H7 (cell line): Measurements from ENCODE around the gene TNIK. TPM values are rescaled to one million over a fixed set of nuclear protein-coding genes. Genes with fewer than 3 reads are reported as not detected.

Source experiments
- DNase-seq: peaks from one replicate; pipeline ENCODE4 v3.0.0; 2012
- H3K27me3 ChIP-seq: 2 replicates; pipeline ENCODE4 v1.6.0; 2011; ENCODE audit warnings: mild to moderate bottlenecking, low read length; ENCODE audit not compliant: control insufficient read depth, insufficient read depth
- H3K36me3 ChIP-seq: replicated peaks from 2 replicates; pipeline ENCODE4 v1.5.1; 2011; ENCODE audit warnings: low read length; ENCODE audit not compliant: control insufficient read depth, insufficient read depth
- H3K4me3 ChIP-seq: 2 replicates; pipeline ENCODE4 v1.5.1; 2011; ENCODE audit warnings: low read depth, mild to moderate bottlenecking, control low read depth, low read length, moderate library complexity; ENCODE audit not compliant: insufficient read depth
- total RNA-seq: library from RNA; depleted of rRNA; stranded (reverse); fragments of >200 nt; shearing (Covaris generic); gene quantifications from 2 replicates; pipeline ENCODE4 v1.2.3, GENCODE V29; 2014

TNIK gene
- total RNA-seq, 1 experiment from 2014 or later = 16.4 TPM

DNA sequence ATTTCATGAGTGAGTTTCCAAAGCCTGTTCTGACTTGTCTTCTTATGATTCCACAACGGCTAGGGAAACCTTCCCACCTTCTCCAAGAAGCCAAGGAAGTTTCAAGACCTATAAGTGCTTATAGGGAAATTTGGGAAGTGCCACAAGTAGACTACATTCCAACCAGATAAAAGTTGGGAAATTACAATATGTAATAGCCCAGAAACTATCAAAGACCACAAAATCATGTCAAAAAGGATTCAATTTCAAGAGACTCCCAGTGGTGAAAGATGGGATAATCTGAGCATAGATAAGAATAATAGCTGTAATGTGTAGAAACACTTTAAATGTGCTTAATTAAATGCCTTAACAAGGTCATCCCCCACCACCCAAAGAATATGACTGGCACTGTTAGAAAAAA, 264.5 kb downstream of the TNIK start:
- DNase-seq = no peak
- Histone ChIP-seq H3K27me3 (no peaks in the 10 kb centered on the region), H3K4me3 (no peak overlapping the region), H3K36me3 (no peaks in the 10 kb centered on the region)

- Histone ChIP-seq H3K36me3 (no peaks in the 10 kb centered on the region), H3K4me3 (no peak overlapping the region), H3K27me3 (no peaks in the 10 kb centered on the region)
- no peak for DNase-seq
Observed at GRCh38 chr3:171194965-171195364, 265.2 kb downstream of the TNIK start.

GRCh38 chr3:171193693-171194092, 266.5 kb downstream of the TNIK start:
- no peak for DNase-seq

DNA sequence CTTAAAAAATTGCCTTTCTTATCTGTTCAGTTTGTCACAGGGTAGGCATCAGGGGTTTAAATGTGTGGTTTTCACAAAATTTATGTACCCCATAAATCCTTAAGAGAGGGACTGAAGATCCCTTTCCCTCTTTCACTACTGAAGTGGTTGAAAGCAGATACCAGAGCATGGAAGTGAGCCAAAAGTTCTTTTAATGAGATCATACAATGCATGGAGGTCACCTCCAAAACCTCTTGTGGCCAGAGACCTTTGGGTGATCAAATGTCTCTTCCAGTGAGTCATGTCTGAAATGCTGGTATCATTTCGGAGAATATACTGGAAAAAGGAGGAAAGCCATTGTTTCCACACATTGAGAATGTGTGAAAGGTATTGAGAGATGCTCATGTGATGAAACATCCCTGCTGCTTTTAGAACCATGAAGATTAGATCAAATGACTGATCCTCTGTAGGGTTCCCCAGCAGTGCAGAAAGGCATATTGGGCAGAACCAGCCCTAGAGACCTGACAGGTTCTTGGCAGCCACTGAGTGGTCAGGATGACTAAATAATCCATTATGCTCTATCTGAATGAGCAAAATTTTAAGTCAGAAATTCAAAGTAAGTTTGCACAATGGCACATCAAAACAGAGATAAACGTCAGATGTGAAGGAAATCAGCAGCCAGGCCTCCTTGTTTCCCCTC, 267.9 kb downstream of the TNIK start:
- Histone ChIP-seq H3K4me3 (no peak overlapping the region), H3K36me3 (no peaks in the 10 kb centered on the region), H3K27me3 (no peaks in the 10 kb centered on the region)
- DNase-seq = no peak

More at GRCh38 chr3:171193693-171194092, 266.5 kb downstream of the TNIK start:
- no peak overlapping the region for H3K4me3 ChIP-seq
- H3K27me3 ChIP-seq = no peaks in the 10 kb centered on the region
- H3K36me3 ChIP-seq = no peaks in the 10 kb centered on the region

DNA sequence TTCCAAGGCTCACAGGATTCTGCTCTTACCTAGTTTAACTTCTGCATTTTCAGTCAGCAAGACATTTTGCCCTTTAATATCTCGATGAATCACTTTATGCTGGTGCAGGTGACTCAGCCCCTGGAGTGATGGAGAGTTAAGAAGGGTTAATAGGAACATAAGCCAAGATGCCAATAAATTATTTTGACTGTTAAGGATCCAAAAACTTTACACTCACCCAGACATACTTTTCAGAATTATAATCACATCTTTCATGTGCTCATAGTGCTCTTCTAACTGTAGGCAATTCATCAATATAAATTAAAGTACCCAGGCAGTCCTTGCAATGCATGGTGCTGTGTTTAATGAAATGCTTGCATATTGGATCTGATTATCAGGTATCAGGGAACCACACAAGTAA, 269.5 kb downstream of the TNIK start:
- no peak for DNase-seq

DNA sequence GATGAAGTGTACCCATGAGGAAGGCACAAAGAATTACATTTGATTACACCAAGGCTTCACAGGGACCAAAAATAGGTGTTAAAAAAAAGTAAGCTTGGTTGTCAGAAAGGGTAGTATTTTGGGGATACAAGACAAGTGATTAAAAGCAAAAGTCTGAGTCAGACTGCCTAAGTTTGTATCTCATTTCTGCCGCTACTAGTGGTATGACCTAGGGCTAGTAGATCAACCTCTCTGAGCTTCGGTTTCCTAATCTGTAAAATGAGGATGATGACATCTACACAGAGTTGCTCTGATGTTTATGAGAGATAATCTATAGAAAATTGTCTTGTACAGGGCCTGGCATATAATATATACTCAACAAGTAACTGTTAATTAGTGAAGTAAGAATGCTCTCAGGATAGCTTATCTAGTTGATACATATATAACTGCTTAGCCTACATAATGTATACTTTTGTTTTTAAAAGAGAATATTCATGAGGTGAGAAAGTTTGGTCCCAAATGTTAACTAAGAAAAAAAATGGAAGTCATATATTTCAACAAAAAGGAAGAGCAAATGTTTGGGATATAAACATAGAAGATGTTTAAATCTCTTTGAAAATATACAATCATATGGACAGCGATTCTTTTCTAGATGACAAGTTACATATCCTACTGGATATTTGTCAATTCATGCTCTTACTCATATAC, 270.7 kb downstream of the TNIK start:
- DNase-seq = no peak
- no peaks in the 10 kb centered on the region for H3K27me3 ChIP-seq

More for the DNA sequence above, 269.5 kb downstream of the TNIK start:
- no peaks in the 10 kb centered on the region for H3K36me3 ChIP-seq
- no peak overlapping the region for H3K4me3 ChIP-seq
- no peaks in the 10 kb centered on the region for H3K27me3 ChIP-seq

GRCh38 chr3:171187706-171188290, 272.4 kb downstream of the TNIK start:
- peak; percentile 19 for DNase-seq
- Histone ChIP-seq H3K27me3 (no peaks in the 10 kb centered on the region), H3K36me3 (no peaks in the 10 kb centered on the region), H3K4me3 (no peak overlapping the region)

More for the DNA sequence above, 270.7 kb downstream of the TNIK start:
- H3K36me3 ChIP-seq = no peaks in the 10 kb centered on the region
- no peak overlapping the region for H3K4me3 ChIP-seq

- Histone ChIP-seq H3K36me3 (no peaks in the 10 kb centered on the region), H3K27me3 (no peaks in the 10 kb centered on the region), H3K4me3 (no peak overlapping the region)
- DNase-seq = no peak
Observed at GRCh38 chr3:171186817-171187500, 273.2 kb downstream of the TNIK start.

DNA sequence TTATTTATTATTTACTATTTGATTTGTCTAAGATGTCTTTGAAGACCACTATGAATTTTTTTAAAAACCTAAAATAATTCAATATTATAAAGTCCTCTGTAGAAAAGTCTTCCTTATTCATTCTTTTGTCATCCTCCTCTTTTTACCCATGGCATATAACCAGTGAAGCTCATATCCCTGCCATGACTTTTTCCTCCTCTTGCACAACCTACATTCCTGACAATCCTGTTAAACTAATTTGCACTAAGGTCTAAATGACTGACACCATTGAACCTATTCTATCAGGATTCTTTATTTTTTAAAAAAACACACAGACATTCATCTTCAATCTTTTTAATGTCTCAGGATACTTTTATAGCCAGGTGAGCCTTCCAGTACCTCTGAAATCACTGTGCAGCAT, 273.8 kb downstream of the TNIK start:
- H3K4me3 ChIP-seq = no peak overlapping the region
- H3K27me3 ChIP-seq = no peaks in the 10 kb centered on the region
- H3K36me3 ChIP-seq = no peaks in the 10 kb centered on the region
- no peak for DNase-seq

DNA sequence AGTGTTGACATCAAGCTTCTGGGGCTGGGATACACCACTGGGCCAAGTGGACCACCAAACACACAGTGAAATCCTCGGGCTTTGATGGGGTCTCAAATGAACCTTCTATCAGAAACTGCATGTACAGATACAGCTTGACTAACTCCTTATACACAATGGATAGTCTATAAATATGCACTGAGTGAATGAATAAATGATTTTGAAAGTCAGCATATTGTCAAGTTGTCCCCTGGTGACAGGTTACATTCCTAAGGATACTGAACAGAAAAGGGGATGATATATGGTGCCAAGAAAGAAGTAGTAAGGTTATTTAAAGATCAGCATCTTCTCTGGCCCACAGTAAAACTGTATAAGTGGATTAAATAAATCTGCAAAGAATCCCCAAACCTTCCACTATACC, 274.2 kb downstream of the TNIK start:
- Histone ChIP-seq H3K4me3 (no peak overlapping the region), H3K27me3 (no peaks in the 10 kb centered on the region), H3K36me3 (no peaks in the 10 kb centered on the region)
- no peak for DNase-seq

GRCh38 chr3:171184372-171184771, 275.8 kb downstream of the TNIK start:
- no peak for DNase-seq
- H3K4me3 ChIP-seq = no peak overlapping the region

GRCh38 chr3:171183042-171183441, 277.2 kb downstream of the TNIK start:
- Histone ChIP-seq H3K27me3 (no peaks in the 10 kb centered on the region), H3K36me3 (no peaks in the 10 kb centered on the region), H3K4me3 (no peak overlapping the region)
- DNase-seq = no peak

More at GRCh38 chr3:171184372-171184771, 275.8 kb downstream of the TNIK start:
- no peaks in the 10 kb centered on the region for H3K36me3 ChIP-seq
- no peaks in the 10 kb centered on the region for H3K27me3 ChIP-seq

DNA sequence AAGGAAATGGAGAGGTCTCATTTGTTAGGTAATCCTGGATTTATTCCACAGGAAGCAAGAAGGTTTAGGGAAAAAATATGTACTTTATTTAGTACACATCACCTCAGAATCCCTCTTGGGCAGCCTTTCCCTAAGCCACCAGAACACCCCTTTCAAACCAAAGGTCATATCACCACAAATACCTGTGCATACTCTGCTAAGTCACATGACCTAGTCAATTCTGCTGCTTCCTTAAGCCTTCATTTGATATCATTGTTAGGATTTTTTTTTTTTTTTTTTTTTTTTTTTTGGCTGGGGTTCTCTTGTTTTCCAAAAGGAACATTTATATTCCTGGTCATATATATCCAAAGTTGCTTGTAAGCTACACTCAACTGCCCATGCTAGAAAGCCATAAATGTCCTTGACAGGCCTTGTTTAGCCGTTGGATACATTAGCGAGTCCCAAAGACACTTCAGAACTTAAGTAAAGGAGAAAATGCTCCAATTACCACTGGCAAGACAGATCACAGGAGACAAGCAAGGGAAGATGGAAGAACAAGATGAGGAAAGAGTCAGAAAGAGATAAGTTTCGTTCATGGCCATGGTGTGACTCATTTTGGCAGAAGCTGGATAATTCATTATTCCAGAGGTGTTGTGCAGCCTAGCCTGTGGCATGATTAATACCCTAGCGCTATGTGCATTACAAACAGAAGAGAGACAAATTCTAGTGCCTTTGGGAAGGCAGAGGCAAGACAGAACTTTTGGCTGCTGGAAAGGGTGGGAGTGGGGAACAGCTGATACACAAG, 278.1 kb downstream of the TNIK start:
- Histone ChIP-seq H3K27me3 (no peaks in the 10 kb centered on the region), H3K4me3 (no peak overlapping the region), H3K36me3 (no peaks in the 10 kb centered on the region)
- DNase-seq = no peak

DNA sequence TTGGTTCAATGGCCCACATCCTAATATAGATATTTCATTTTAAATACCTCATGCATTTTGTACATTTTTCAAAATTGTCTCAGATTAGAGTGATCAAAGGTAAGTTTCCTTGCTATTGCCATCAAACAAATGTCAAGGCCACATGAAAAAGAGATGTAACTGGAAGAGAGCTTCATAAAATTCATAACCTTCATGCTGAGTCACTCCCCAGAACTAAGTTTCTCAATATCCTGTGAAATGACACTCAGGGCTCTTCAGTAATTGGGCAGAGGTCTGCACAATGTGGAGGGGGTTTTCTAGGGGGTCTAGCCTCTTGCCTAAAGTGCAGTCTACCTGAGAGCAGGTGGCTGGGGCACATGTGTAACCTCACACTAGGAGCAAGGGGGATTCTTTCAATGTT, 281.5 kb downstream of the TNIK start:
- no peak for DNase-seq
- Histone ChIP-seq H3K36me3 (no peaks in the 10 kb centered on the region), H3K27me3 (no peaks in the 10 kb centered on the region), H3K4me3 (no peak overlapping the region)
